ENCODE measurements around the gene CFTR. TPM values are rescaled to one million over a fixed set of nuclear protein-coding genes. Genes with fewer than 3 reads are reported as not detected.
A peak's percentile ranks its signal among the peaks of the same experiment; 100 is the strongest.

CFTR gene
- polyA plus RNA-seq, 2 of the 4 experiments (the other 2 are of a cell fraction) = 0.13 to 0.31 TPM

GRCh38 chr7:117564080-117564479, 84.3 kb downstream of the CFTR start:
- FAIRE-seq = no peak
- POLR2A ChIA-PET = no interaction called here
- CTCF ChIA-PET = no interaction called here

GRCh38 chr7:117564627-117565026, 84.8 kb downstream of the CFTR start:
- no peak overlapping the region for H3K4me2 ChIP-seq
- POLR2A ChIA-PET = no interaction called here
- no peaks in the 10 kb centered on the region for H3K9me3 ChIP-seq
- H3K4me3 ChIP-seq = no peak overlapping the region
- peaks cover 9% of the 10 kb centered on the region; the same call in 2 of the 3 replicates for H3K4me1 ChIP-seq
- CTCF ChIA-PET = interaction anchor here (0.7 kb wide), 1 partner anchor 75 kb away, joined by 4 read pairs; no protein-coding TSS in a partner anchor
- no peak overlapping the region for H3K27ac ChIP-seq
- DNase-seq (ENCODE audit: low read depth in 1 of 2, low spot score in 1 of 2) (no peak), ATAC-seq (no peak), FAIRE-seq (no peak)
- WGBS (ENCODE audit: missing lambda C conversion rate) = 56% methylated on average over 2 of the region's 2 CpGs
- TF ChIP-seq RNF2 (IDR thresholded peaks at IDR 0.05; ENCODE audit: borderline replicate concordance, low read depth) (no peak), KDM1A (IDR thresholded peaks at IDR 0.05; ENCODE audit: low read depth) (no peak), ZFP36 (IDR thresholded peaks at IDR 0.05; ENCODE audit: borderline replicate concordance, partially characterized antibody) (no peak), MAZ (IDR thresholded peaks at IDR 0.05; ENCODE audit: borderline replicate concordance, low read depth, low read length) (no peak), RCOR1 (IDR thresholded peaks at IDR 0.05; ENCODE audit: low read depth, low read length) (no peak), CHD2 (IDR thresholded peaks at IDR 0.05; ENCODE audit: low read length, partially characterized antibody) (no peak), EHMT2 (IDR thresholded peaks at IDR 0.05; ENCODE audit: low read depth) (no peak), SMC3 (IDR thresholded peaks at IDR 0.05) (no peak), RARB (CRISPR knock-in tag; IDR thresholded peaks at IDR 0.05) (no peak), SREBF2 (IDR thresholded peaks at IDR 0.05) (no peak), FOSL2 (IDR thresholded peaks at IDR 0.05) (no peak), FOSL2 (CRISPR knock-in tag; IDR thresholded peaks at IDR 0.05) (no peak), ZNF302 (CRISPR knock-in tag; IDR thresholded peaks at IDR 0.05) (no peak), JUN (IDR thresholded peaks at IDR 0.05) (no peak), TFCP2L1 (CRISPR knock-in tag; IDR thresholded peaks at IDR 0.05) (no peak), CEBPB (IDR thresholded peaks at IDR 0.05) (no peak), FOXS1 (CRISPR knock-in tag; IDR thresholded peaks at IDR 0.05) (no peak)
- TF ChIP-seq, protein P1, sequence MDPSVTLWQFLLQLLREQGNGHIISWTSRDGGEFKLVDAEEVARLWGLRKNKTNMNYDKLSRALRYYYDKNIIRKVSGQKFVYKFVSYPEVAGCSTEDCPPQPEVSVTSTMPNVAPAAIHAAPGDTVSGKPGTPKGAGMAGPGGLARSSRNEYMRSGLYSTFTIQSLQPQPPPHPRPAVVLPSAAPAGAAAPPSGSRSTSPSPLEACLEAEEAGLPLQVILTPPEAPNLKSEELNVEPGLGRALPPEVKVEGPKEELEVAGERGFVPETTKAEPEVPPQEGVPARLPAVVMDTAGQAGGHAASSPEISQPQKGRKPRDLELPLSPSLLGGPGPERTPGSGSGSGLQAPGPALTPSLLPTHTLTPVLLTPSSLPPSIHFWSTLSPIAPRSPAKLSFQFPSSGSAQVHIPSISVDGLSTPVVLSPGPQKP (IDR thresholded peaks at IDR 0.05; ENCODE audit: low read depth, low read length) = no peak
- TF ChIP-seq, protein P2, sequence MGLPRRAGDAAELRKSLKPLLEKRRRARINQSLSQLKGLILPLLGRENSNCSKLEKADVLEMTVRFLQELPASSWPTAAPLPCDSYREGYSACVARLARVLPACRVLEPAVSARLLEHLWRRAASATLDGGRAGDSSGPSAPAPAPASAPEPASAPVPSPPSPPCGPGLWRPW (IDR thresholded peaks at IDR 0.05) = no peak

More at GRCh38 chr7:117564080-117564479, 84.3 kb downstream of the CFTR start:
- H3K9me3 ChIP-seq = no peaks in the 10 kb centered on the region
- no peak overlapping the region for H3K4me2 ChIP-seq
- WGBS (ENCODE audit: missing lambda C conversion rate) = 42% methylated on average over 3 of the region's 3 CpGs
- H3K4me3 ChIP-seq = no peak overlapping the region
- TF ChIP-seq HOXB5 (CRISPR knock-in tag; IDR thresholded peaks at IDR 0.05) (no peak), CHD4 (IDR thresholded peaks at IDR 0.05; ENCODE audit: borderline replicate concordance) (no peak), RARB (CRISPR knock-in tag; IDR thresholded peaks at IDR 0.05) (no peak), SMC3 (IDR thresholded peaks at IDR 0.05) (no peak), ZNF302 (CRISPR knock-in tag; IDR thresholded peaks at IDR 0.05) (no peak), CBX2 (IDR thresholded peaks at IDR 0.05; ENCODE audit: borderline replicate concordance, low read depth) (no peak)
- no peak for ATAC-seq
- peaks cover 9% of the 10 kb centered on the region; the same call in 2 of the 3 replicates for H3K4me1 ChIP-seq
- H3K27ac ChIP-seq = no peak overlapping the region
- no peak for DNase-seq (ENCODE audit: low read depth in 1 of 2, low spot score in 1 of 2)

- H3K27ac ChIP-seq = no peak overlapping the region
- peak in 1 of 2 experiments; percentile 61; a peak in 3 of 6 replicates for ATAC-seq
- no peak overlapping the region for H3K4me3 ChIP-seq
- H3K4me2 ChIP-seq = no peak overlapping the region
- no peak for FAIRE-seq
- ChIA-PET POLR2A (no interaction called here), CTCF (interaction anchor here (0.7 kb wide), 1 partner anchor 75 kb away, joined by 4 read pairs; no protein-coding TSS in a partner anchor)
- no peaks in the 10 kb centered on the region for H3K9me3 ChIP-seq
- no peak for DNase-seq (ENCODE audit: low read depth in 1 of 2, low spot score in 1 of 2)
- TF ChIP-seq JUN (IDR thresholded peaks at IDR 0.05) = no peak
- TF ChIP-seq, protein P3, sequence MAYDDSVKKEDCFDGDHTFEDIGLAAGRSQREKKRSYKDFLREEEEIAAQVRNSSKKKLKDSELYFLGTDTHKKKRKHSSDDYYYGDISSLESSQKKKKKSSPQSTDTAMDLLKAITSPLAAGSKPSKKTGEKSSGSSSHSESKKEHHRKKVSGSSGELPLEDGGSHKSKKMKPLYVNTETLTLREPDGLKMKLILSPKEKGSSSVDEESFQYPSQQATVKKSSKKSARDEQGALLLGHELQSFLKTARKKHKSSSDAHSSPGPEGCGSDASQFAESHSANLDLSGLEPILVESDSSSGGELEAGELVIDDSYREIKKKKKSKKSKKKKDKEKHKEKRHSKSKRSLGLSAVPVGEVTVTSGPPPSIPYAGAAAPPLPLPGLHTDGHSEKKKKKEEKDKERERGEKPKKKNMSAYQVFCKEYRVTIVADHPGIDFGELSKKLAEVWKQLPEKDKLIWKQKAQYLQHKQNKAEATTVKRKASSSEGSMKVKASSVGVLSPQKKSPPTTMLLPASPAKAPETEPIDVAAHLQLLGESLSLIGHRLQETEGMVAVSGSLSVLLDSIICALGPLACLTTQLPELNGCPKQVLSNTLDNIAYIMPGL (CRISPR knock-in tag; IDR thresholded peaks at IDR 0.05; ENCODE audit: borderline replicate concordance) = no peak
- no peak for TF ChIP-seq FOSL2 (IDR thresholded peaks at IDR 0.05)
- no peak for TF ChIP-seq FOSL2 (CRISPR knock-in tag; IDR thresholded peaks at IDR 0.05)
- TF ChIP-seq SMC3 (IDR thresholded peaks at IDR 0.05) = no peak
- no peak for TF ChIP-seq KDM5A (IDR thresholded peaks at IDR 0.05)
- peaks cover 9% of the 10 kb centered on the region; the same call in 2 of the 3 replicates for H3K4me1 ChIP-seq
- 77% methylated on average over 4 of the region's 4 CpGs for WGBS (ENCODE audit: missing lambda C conversion rate)
These were observed 85.4 kb downstream of the CFTR start for GRCh38 chr7:117565226-117565625.
